ENCODE measurements around the gene CYTH3. TPM values are rescaled to one million over a fixed set of nuclear protein-coding genes. Genes with fewer than 3 reads are reported as not detected.

CYTH3 gene
- total and polyA plus RNA-seq, 2 of the 13 experiments (the other 11 are each of a cell fraction or from before 2014, with no cell fraction given), result 3.1 to 3.8 TPM

DNA sequence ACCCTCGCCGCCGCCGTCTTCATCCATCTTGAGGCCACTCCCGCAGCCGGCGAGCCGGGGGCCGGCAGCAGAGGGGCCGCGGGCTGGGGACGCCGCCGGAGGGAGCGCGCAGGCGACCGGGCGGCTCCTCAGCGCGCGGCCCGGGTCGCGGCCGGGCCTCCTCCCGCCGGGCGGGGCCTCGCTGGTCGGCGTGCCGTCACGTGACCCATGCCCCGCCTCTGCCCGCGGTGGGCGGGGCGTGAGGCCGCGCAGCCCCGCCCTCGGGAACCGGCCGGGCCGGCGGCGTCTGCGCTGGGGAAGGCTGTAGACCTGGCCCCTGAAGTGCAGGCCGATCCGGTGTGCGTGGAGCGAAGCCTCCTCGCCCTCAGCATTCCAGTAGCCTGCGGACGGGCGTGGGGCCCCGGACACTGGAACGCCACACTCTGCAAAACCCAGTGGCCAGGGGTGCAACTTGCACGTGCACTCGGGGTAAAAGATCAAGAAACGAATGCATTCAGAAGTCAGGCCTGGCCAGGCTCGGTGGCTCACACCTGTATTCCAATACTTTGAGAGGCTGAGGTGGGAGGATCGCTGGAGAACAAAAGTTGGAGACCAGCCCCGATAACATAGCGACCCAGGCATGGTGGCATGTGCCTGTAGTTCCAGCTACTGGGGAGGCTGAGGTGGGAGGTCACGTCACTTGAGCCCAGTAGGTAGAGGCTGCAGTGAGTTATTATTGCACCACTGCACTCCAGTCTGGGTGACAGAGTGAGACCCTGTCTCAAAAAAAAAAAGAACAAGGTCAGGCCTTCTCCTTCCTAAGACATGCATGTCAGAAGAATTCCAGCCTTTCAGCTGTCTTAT, at the start of gene CYTH3 (continued):
- TF ChIP-seq, protein P1, sequence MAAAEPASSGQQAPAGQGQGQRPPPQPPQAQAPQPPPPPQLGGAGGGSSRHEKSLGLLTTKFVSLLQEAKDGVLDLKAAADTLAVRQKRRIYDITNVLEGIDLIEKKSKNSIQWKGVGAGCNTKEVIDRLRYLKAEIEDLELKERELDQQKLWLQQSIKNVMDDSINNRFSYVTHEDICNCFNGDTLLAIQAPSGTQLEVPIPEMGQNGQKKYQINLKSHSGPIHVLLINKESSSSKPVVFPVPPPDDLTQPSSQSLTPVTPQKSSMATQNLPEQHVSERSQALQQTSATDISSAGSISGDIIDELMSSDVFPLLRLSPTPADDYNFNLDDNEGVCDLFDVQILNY (CRISPR knock-in tag; conservative IDR thresholded peaks at IDR 0.05), result no peak
- TF ChIP-seq, protein P2, sequence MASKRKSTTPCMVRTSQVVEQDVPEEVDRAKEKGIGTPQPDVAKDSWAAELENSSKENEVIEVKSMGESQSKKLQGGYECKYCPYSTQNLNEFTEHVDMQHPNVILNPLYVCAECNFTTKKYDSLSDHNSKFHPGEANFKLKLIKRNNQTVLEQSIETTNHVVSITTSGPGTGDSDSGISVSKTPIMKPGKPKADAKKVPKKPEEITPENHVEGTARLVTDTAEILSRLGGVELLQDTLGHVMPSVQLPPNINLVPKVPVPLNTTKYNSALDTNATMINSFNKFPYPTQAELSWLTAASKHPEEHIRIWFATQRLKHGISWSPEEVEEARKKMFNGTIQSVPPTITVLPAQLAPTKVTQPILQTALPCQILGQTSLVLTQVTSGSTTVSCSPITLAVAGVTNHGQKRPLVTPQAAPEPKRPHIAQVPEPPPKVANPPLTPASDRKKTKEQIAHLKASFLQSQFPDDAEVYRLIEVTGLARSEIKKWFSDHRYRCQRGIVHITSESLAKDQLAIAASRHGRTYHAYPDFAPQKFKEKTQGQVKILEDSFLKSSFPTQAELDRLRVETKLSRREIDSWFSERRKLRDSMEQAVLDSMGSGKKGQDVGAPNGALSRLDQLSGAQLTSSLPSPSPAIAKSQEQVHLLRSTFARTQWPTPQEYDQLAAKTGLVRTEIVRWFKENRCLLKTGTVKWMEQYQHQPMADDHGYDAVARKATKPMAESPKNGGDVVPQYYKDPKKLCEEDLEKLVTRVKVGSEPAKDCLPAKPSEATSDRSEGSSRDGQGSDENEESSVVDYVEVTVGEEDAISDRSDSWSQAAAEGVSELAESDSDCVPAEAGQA (IDR thresholded peaks at IDR 0.05; ENCODE audit: low read depth), result no peak
- TF ChIP-seq, protein P2 (CRISPR knock-in tag; IDR thresholded peaks at IDR 0.05; ENCODE audit: borderline replicate concordance), result no peak
- TF ChIP-seq ZSCAN31 (CRISPR knock-in tag; IDR thresholded peaks at IDR 0.05; ENCODE audit: low read depth), result no peak
- TF ChIP-seq ZNF296 (CRISPR knock-in tag; conservative IDR thresholded peaks at IDR 0.05), result no peak
- no peak for TF ChIP-seq KLF6 (CRISPR knock-in tag; IDR thresholded peaks at IDR 0.05)
- TF ChIP-seq, protein P3, sequence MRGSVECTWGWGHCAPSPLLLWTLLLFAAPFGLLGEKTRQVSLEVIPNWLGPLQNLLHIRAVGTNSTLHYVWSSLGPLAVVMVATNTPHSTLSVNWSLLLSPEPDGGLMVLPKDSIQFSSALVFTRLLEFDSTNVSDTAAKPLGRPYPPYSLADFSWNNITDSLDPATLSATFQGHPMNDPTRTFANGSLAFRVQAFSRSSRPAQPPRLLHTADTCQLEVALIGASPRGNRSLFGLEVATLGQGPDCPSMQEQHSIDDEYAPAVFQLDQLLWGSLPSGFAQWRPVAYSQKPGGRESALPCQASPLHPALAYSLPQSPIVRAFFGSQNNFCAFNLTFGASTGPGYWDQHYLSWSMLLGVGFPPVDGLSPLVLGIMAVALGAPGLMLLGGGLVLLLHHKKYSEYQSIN (CRISPR knock-in tag; IDR thresholded peaks at IDR 0.05; ENCODE audit: borderline replicate concordance), result no peak
- TF ChIP-seq ZNF446 (CRISPR knock-in tag; IDR thresholded peaks at IDR 0.05), result no peak
- no peak for TF ChIP-seq ZNF235 (CRISPR knock-in tag; IDR thresholded peaks at IDR 0.05; ENCODE audit: borderline replicate concordance)
- TF ChIP-seq SIN3A (IDR thresholded peaks at IDR 0.05; ENCODE audit: borderline replicate concordance, low read depth, low read length), result no peak
- TF ChIP-seq PLRG1 (conservative IDR thresholded peaks at IDR 0.05), result no peak
- TF ChIP-seq ZMYM3 (CRISPR knock-in tag; IDR thresholded peaks at IDR 0.05), result 0 out of 2 replicates have a peak, but pooled peaks have one; percentile 26
- no peak for TF ChIP-seq ZNF34 (CRISPR knock-in tag; IDR thresholded peaks at IDR 0.05; ENCODE audit: borderline replicate concordance)
- TF ChIP-seq FOXC1 (CRISPR knock-in tag; IDR thresholded peaks at IDR 0.05; ENCODE audit: borderline replicate concordance), result peak; percentile 56; the same call in 1 of the 2 replicates
- no peak for TF ChIP-seq NFIC (IDR thresholded peaks at IDR 0.05; ENCODE audit: low read length)
- 0 out of 2 replicates have a peak, but pooled peaks have one; percentile 51 for TF ChIP-seq ZNF256 (CRISPR knock-in tag; conservative IDR thresholded peaks at IDR 0.05)
- no peak for TF ChIP-seq SMAD9 (CRISPR knock-in tag; IDR thresholded peaks at IDR 0.05)
- no peak for TF ChIP-seq ZNF138 (CRISPR knock-in tag; IDR thresholded peaks at IDR 0.05; ENCODE audit: low read depth)
- no peak for TF ChIP-seq MZF1 (CRISPR knock-in tag; IDR thresholded peaks at IDR 0.05; ENCODE audit: borderline replicate concordance)
- TF ChIP-seq IKZF1 (IDR thresholded peaks at IDR 0.05), result no peak
